ENCODE results near the gene SEPTIN1. TPM values are rescaled to one million over a fixed set of nuclear protein-coding genes. Genes with fewer than 3 reads are reported as not detected.

Gene SEPTIN1
- total and polyA plus RNA-seq, 2 of the 13 experiments (the other 11 are each of a cell fraction or from before 2014, with no cell fraction given): 0.18 to 0.67 TPM

GRCh38 chr16:30378236-30379157 is 3.9 kb downstream of the SEPTIN1 start (continued):
- TF ChIP-seq NFYB (CRISPR knock-in tag; IDR thresholded peaks at IDR 0.05) (peak; percentile 77), ZNF230 (CRISPR knock-in tag; IDR thresholded peaks at IDR 0.05) (peak; percentile 91), ZNF160 (CRISPR knock-in tag; IDR thresholded peaks at IDR 0.05) (peak; percentile 63; the same call in 1 of the 2 replicates), ZNF329 (CRISPR knock-in tag; IDR thresholded peaks at IDR 0.05; ENCODE audit: low read depth) (0 out of 2 replicates have a peak, but pooled peaks have one; percentile 53), SP5 (CRISPR knock-in tag; IDR thresholded peaks at IDR 0.05; ENCODE audit: borderline replicate concordance, low read depth) (peak; percentile 87), NONO (IDR thresholded peaks at IDR 0.05) (no peak), NONO (CRISPR knock-in tag; conservative IDR thresholded peaks at IDR 0.05) (peak; percentile 88), ZNF782 (CRISPR knock-in tag; IDR thresholded peaks at IDR 0.05; ENCODE audit: borderline replicate concordance) (peak; percentile 93), WIZ (CRISPR knock-in tag; IDR thresholded peaks at IDR 0.05) (no peak; the same call in 1 of the 2 replicates), FOXK1 (CRISPR knock-in tag; IDR thresholded peaks at IDR 0.05; ENCODE audit: borderline replicate concordance, low read depth) (no peak), ZNF710 (CRISPR knock-in tag; IDR thresholded peaks at IDR 0.05; ENCODE audit: borderline replicate concordance) (peak; percentile 97), MEF2D (CRISPR knock-in tag; IDR thresholded peaks at IDR 0.05) (peak; percentile 86; the same call in 1 of the 2 replicates), ZNF816 (CRISPR knock-in tag; IDR thresholded peaks at IDR 0.05; ENCODE audit: borderline replicate concordance) (no peak), ZNF557 (CRISPR knock-in tag; IDR thresholded peaks at IDR 0.05) (no peak), ZNF609 (CRISPR knock-in tag; IDR thresholded peaks at IDR 0.05; ENCODE audit: borderline replicate concordance) (peak; percentile 44), NCOA2 (CRISPR knock-in tag; IDR thresholded peaks at IDR 0.05) (peak; percentile 42), HIVEP1 (CRISPR knock-in tag; IDR thresholded peaks at IDR 0.05) (peak; percentile 65), ONECUT2 (CRISPR knock-in tag; IDR thresholded peaks at IDR 0.05) (0 out of 2 replicates have a peak, but pooled peaks have one; percentile 16), ZMAT3 (CRISPR knock-in tag; conservative IDR thresholded peaks at IDR 0.05) (peak; percentile 85), ISL2 (CRISPR knock-in tag; IDR thresholded peaks at IDR 0.05) (no peak; the same call in none of the 2 replicates), NCOA1 (CRISPR knock-in tag; IDR thresholded peaks at IDR 0.05) (peak; percentile 79), ZNF276 (CRISPR knock-in tag; IDR thresholded peaks at IDR 0.05; ENCODE audit: low read depth) (peak; percentile 94)
